Activated CD8-positive, alpha-beta T cell treated with anti-CD3 and anti-CD28 coated beads for 36 hours (primary cell): ENCODE measurements around the gene OR4K2. TPM values are rescaled to one million over a fixed set of nuclear protein-coding genes. Genes with fewer than 3 reads are reported as not detected.
"Not testable (repeated sequence)": the region's sequence is repeated elsewhere in the genome, so short reads cannot be mapped to it uniquely, and the experiment has no call there.

Experiments used
- ATAC-seq: fragments of 200-7000 bp; cut with Tn5 transposase; one replicate; pipeline ENCODE4 v1.10.0; 2021; ENCODE audit warnings: mild to moderate bottlenecking, moderate library complexity
- CTCF ChIA-PET: fragments of 350-600 bp; sonication (Branson Sonifier 250); formaldehyde crosslinking; loops from one replicate; lab custom pipeline; 2021; ENCODE audit warnings: antibody characterized with exemption; lab: Charles Lee
- POLR2A ChIA-PET: fragments of 350-600 bp; sonication (Branson Sonifier 250); formaldehyde crosslinking; loops from one replicate; lab custom pipeline; 2021; ENCODE audit warnings: antibody characterized with exemption; lab: Charles Lee
- DNase-seq: peaks from one replicate; pipeline ENCODE4 v3.0.0-alpha.2; 2020
- H3K27ac Mint-ChIP-seq: one replicate; pipeline ENCODE4 v1.8.0; 2021; ENCODE audit warnings: mild to moderate bottlenecking, mixed read lengths
- H3K27me3 Mint-ChIP-seq: one replicate; pipeline ENCODE4 v1.8.0; 2021; ENCODE audit warnings: mixed read lengths
- H3K36me3 Mint-ChIP-seq: one replicate; pipeline ENCODE4 v1.8.0; 2021; ENCODE audit warnings: low read depth, mixed read lengths
- H3K4me1 Mint-ChIP-seq: one replicate; pipeline ENCODE4 v1.8.0; 2021; ENCODE audit warnings: low read depth, mixed read lengths
- H3K4me3 Mint-ChIP-seq: one replicate; pipeline ENCODE4 v1.8.0; 2021; ENCODE audit warnings: mild to moderate bottlenecking, moderate library complexity, mixed read lengths
- H3K9me3 Mint-ChIP-seq: one replicate; pipeline ENCODE4 v1.8.0; 2021; ENCODE audit warnings: mixed read lengths
- CTCF ChIP-seq: fragments of 200-600 bp; IDR thresholded peaks from one replicate; pipeline ENCODE4 v1.8.0; 2022; ENCODE audit warnings: antibody characterized with exemption, mild to moderate bottlenecking
- intact Hi-C: fragments of 100-400 bp; cut with micrococcal nuclease; formaldehyde crosslinking; loops from one replicate; pipeline ENCODE4 v1.10.0; 2022
- total RNA-seq, 2 experiments: library from RNA; stranded (reverse); gene quantifications; one replicate each; pipeline ENCODE4 v1.2.3, GENCODE V29; 2021

Gene OR4K2
- not detected for total RNA-seq

- Mint-ChIP-seq H3K36me3 (no peaks in the 10 kb centered on the region), H3K9me3 (no peaks in the 10 kb centered on the region), H3K4me1 (no peaks in the 10 kb centered on the region), H3K27ac (no peak within 1 kb of the TSS), H3K27me3 (no peaks in the 10 kb centered on the region), H3K4me3 (no peak within 1 kb of the TSS)
- intact Hi-C loops, result no loop called here
- ChIA-PET CTCF (no interaction called here), POLR2A (no interaction called here)
- DNase-seq, result no peak
- TF ChIP-seq CTCF, result no peak
- no peak for ATAC-seq
Measured at GRCh38 chr14:19874842-19875241, at the start of gene OR4K2. TSS of gene OR4K2 (plus strand) at chr14:19875142. CDS start at chr14:19876268, 1,126 bp downstream.

- H3K27ac Mint-ChIP-seq, result not testable (repeated sequence)
Measured at GRCh38 chr14:19827626-19828244, 47.2 kb upstream of the OR4K2 start.

DNA sequence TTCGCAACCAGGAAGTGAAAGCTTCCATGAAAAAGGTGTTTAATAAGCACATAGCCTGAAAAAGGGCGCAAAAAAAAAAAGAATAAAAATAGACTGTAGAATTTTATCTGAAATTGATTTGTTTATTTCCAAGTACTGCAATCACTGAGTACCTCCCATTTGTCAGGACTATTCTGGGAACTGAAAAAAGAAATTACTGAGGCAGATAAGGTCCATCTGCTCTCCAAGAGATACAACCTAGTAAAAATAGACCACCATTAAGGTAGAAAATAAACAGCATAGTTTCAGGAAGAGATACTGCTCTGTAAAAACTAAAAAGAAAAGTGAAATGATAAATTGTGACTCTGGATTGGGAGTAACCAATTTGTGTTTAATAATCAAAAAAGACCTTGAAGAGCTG lies 46.6 kb upstream of the OR4K2 start:
- TF ChIP-seq CTCF, result no peak
- H3K27me3 Mint-ChIP-seq, result no peaks in the 10 kb centered on the region
- CTCF ChIA-PET, result no interaction called here
- no peak for ATAC-seq
- POLR2A ChIA-PET, result no interaction called here
- no peak for DNase-seq
- H3K36me3 Mint-ChIP-seq, result no peaks in the 10 kb centered on the region
- no peak overlapping the region for H3K27ac Mint-ChIP-seq
- H3K4me1 Mint-ChIP-seq, result no peaks in the 10 kb centered on the region
- H3K9me3 Mint-ChIP-seq, result peaks cover under 1% of the 10 kb centered on the region
- H3K4me3 Mint-ChIP-seq, result no peak overlapping the region
- intact Hi-C loops, result no loop called here

More at GRCh38 chr14:19827626-19828244, 47.2 kb upstream of the OR4K2 start:
- H3K27me3 Mint-ChIP-seq, intact Hi-C loops, CTCF ChIA-PET, H3K36me3 Mint-ChIP-seq, H3K4me3 Mint-ChIP-seq, H3K4me1 Mint-ChIP-seq, POLR2A ChIA-PET, H3K9me3 Mint-ChIP-seq, ATAC-seq: not testable (repeated sequence)
- DNase-seq, result peak; percentile 6

DNA sequence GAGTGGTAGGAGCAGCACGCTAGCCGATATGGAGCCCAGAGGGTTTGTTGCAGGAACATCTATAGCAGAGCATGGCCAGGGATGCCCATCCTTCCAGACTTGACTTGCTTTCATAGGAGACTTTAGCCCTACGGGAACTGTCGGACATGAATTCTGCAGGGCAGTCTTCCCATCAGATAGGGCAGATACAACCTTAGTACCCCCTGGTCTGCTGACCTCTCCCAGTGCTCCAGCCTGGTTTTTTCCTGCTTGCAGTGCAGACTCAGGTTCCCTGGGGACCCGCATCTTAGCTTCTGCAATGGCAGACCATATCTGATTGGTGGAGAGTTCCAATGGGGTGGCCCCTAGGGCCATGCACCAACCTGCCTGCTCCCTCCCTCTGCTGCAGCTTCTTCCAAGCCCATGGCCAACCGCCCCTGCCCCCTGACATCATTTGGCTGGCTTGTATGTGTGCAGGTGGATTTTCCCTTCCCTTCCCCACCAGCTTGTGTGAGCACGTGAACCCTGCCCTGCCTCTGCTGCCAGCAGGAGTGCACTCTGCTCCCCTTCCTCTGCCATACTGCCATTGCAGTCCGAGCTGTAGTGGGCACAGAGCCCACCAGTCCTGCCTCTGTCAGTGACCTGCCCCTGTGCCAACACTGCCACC lies 40.6 kb upstream of the OR4K2 start:
- DNase-seq, intact Hi-C loops, H3K9me3 Mint-ChIP-seq, H3K36me3 Mint-ChIP-seq, H3K4me1 Mint-ChIP-seq, H3K27me3 Mint-ChIP-seq, POLR2A ChIA-PET, H3K4me3 Mint-ChIP-seq, CTCF ChIA-PET, ATAC-seq, H3K27ac Mint-ChIP-seq: not testable (repeated sequence)

- no peak for ATAC-seq
- Mint-ChIP-seq H3K9me3 (peaks cover under 1% of the 10 kb centered on the region), H3K27me3 (no peaks in the 10 kb centered on the region), H3K36me3 (no peaks in the 10 kb centered on the region), H3K4me3 (no peak overlapping the region), H3K4me1 (no peaks in the 10 kb centered on the region), H3K27ac (no peak overlapping the region)
- CTCF ChIA-PET, result no interaction called here
- DNase-seq, result no peak
- intact Hi-C loops, result no loop called here
- POLR2A ChIA-PET, result no interaction called here
- TF ChIP-seq CTCF, result no peak
Measured at GRCh38 chr14:19838433-19838832, 36.5 kb upstream of the OR4K2 start.

DNA sequence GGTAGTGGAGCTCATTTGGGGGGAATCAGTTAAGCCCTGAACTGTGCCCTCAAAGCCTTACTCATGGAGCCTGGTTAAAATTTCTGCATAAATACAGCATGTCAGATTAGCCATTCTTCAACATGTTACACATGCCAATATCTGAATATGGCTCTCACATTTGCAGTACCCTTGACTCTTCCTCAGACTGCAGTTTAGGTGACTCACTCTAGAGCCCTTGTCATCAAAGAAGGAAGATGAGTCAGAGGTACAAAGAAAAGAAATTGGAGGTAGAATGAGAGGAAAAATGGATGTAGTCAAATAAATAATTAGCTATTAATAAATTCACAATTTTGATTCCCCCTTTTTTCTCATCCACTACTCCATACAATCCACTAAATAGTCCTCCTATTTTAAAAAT lies 23.6 kb upstream of the OR4K2 start:
- H3K4me3 Mint-ChIP-seq, result no peak overlapping the region
- no peak for TF ChIP-seq CTCF
- H3K27me3 Mint-ChIP-seq, result no peaks in the 10 kb centered on the region
- ChIA-PET CTCF (no interaction called here), POLR2A (no interaction called here)
- no peak overlapping the region for H3K27ac Mint-ChIP-seq
- H3K9me3 Mint-ChIP-seq, result peaks cover 3% of the 10 kb centered on the region
- no peaks in the 10 kb centered on the region for H3K4me1 Mint-ChIP-seq
- no peaks in the 10 kb centered on the region for H3K36me3 Mint-ChIP-seq
- no peak for ATAC-seq
- intact Hi-C loops, result no loop called here
- DNase-seq, result no peak

DNA sequence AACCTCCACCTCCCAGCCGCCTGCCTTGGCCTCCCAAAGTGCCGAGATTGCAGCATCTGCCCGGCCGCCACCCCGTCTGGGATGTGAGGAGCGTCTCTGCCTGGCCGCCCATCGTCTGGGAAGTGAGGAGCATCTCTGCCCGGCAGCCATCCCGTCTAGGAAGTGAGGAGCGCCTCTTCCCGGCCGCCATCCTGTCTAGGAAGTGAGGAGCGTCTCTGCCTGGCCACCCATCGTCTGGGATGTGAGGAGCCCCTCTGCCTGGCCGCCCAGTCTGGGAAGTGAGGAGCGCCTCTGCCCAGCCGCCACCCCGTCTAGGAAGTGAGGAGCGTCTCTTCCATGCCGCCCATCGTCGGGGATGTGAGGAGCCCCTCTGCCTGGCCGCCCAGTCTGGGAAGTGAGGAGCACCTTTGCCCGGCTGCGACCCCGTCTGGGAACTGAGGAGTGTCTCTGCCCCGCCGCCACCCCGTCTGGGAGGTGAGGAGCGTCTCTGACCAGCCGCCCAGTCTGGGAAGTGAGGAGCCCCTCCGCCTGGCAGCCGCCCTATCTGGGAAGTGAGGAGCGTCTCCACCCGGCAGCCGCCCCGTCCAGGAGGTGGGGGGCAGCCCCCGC lies 8.8 kb upstream of the OR4K2 start:
- H3K27me3 Mint-ChIP-seq, ATAC-seq, H3K4me3 Mint-ChIP-seq, H3K9me3 Mint-ChIP-seq, DNase-seq, H3K4me1 Mint-ChIP-seq, H3K36me3 Mint-ChIP-seq, intact Hi-C loops, CTCF ChIA-PET, H3K27ac Mint-ChIP-seq: not testable (repeated sequence)
- POLR2A ChIA-PET, result interaction anchor here (1.2 kb wide), 1 partner anchor 23 kb away, joined by 3 read pairs; no protein-coding TSS in a partner anchor
